ENCODE data around the gene DMRT3. TPM values are rescaled to one million over a fixed set of nuclear protein-coding genes. Genes with fewer than 3 reads are reported as not detected.

The DMRT3 gene
- total RNA-seq, 5 donors from 2014 or later (not counting 1 experiment from before 2014, with no cell fraction given): not detected

DNA sequence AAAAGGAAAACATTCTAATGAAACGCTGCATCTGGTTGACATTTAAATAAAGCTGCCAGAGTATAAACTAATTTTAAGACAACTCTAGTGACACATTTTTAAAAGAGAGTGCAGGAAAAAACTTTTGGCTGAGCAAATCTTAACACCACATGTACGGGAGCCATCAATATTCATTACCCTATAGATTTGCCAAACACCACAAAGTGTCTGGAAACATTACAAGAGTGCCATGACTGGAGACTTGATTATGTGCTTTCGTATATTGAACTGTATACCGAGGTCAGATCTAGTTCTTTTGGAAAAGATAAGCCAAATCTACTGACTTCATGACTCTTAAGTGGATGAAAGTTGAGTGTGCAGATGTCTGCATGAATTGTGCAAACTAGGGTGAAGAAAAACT, 63.1 kb downstream of the DMRT3 start:
- ATAC-seq (replicated peaks in 1 of 4) (no peak), DNase-seq (no peak)
- Mint-ChIP-seq H3K4me1 (peaks cover 6 to 15% (median 12%) of the 10 kb centered on the region in 3 donors), H3K9me3 (peaks cover 0 to 3% (median 0%) of the 10 kb centered on the region in 3 donors), H3K27ac (no peak overlapping the region), H3K27me3 (peaks cover 42 to 62% of the 10 kb centered on the region in 2 donors), H3K36me3 (no peaks in the 10 kb centered on the region), H3K4me3 (no peak overlapping the region)
- Histone ChIP-seq H3K27ac (ENCODE audit: low read length) (no peak overlapping the region), H3K36me3 (ENCODE audit: control insufficient read depth in 2 of 2, extremely low read depth in 1 of 2, insufficient read depth in 1 of 2, low read length in 1 of 2) (no peaks in the 10 kb centered on the region), H3K4me3 (ENCODE audit: control insufficient read depth in 1 of 2, extremely low read depth in 1 of 2, low read length in 1 of 2) (no peak overlapping the region), H3K9me3 (no peaks in the 10 kb centered on the region), H3K4me1 (ENCODE audit: control insufficient read depth in 1 of 2, extremely low read depth in 1 of 2, insufficient read depth in 2 of 2, low read length in 2 of 2) (peaks cover 0 to 13% of the 10 kb centered on the region in 2 experiments), H3K27me3 (replicated peaks in 1 of 2; ENCODE audit: control insufficient read depth in 2 of 2, extremely low read depth in 1 of 2, insufficient read depth in 2 of 2, low read length in 1 of 2) (peaks cover 20 to 34% of the 10 kb centered on the region in 2 experiments)
- ChIA-PET CTCF (no interaction called here), POLR2A (no interaction called here)
- WGBS (ENCODE audit: insufficient coverage): no CpG with 5 or more reads among the region's 4 CpGs

Other genes with a start within 250 kb of the DMRT3 start
- gene DMRT1, start 135.0 kb upstream of the DMRT3 start, total RNA-seq: not detected
- not detected for gene DMRT2, start 73.7 kb downstream of the DMRT3 start, total RNA-seq